NOMO-1 (cell line): ENCODE results near the gene ATG10.
"Not testable (repeated sequence)": the region's sequence is repeated elsewhere in the genome, so short reads cannot be mapped to it uniquely, and the experiment has no call there.

Experiments used
- DNase-seq, 2 experiments: peaks; one replicate each; lab custom pipeline; 2025; ENCODE audit not compliant: unreplicated experiment in 2 of 2; lab: John Stamatoyannopoulos, UW

Gene ATG10

GRCh38 chr5:81971712-81972491 is at the start of gene ATG10:
ATG10 (plus strand) TSS chr5:81972023; CDS start chr5:81987571, 15,548 bp downstream.
- peak; percentile 82 to 95 for DNase-seq

- DNase-seq, result no peak
Observed at GRCh38 chr5:81922854-81923279, 49.0 kb upstream of the ATG10 start.

GRCh38 chr5:81924442-81924841 is 47.4 kb upstream of the ATG10 start:
- DNase-seq, result no peak

GRCh38 chr5:81925009-81925408 is 46.8 kb upstream of the ATG10 start:
- no peak for DNase-seq

- no peak for DNase-seq
Observed at GRCh38 chr5:81925981-81926380, 45.8 kb upstream of the ATG10 start.

GRCh38 chr5:81936066-81936465 is 35.8 kb upstream of the ATG10 start:
- DNase-seq, result no peak

- no peak for DNase-seq
Observed at GRCh38 chr5:81936750-81937149, 35.1 kb upstream of the ATG10 start.

GRCh38 chr5:81942746-81943145 is 29.1 kb upstream of the ATG10 start:
- DNase-seq, result no peak

GRCh38 chr5:81948349-81948748 is 23.5 kb upstream of the ATG10 start:
- DNase-seq, result no peak

- no peak for DNase-seq
Observed at GRCh38 chr5:81949462-81949861, 22.4 kb upstream of the ATG10 start.

- DNase-seq, result no peak
Observed at GRCh38 chr5:81950996-81951395, 20.8 kb upstream of the ATG10 start.

- DNase-seq, result not testable (repeated sequence)
Observed at GRCh38 chr5:81954796-81955195, 17.0 kb upstream of the ATG10 start.

- DNase-seq, result not testable (repeated sequence)
Observed at GRCh38 chr5:81958129-81958528, 13.7 kb upstream of the ATG10 start.

GRCh38 chr5:81961651-81962440 is 10.0 kb upstream of the ATG10 start:
- no peak for DNase-seq

- no peak for DNase-seq
Observed at GRCh38 chr5:81963544-81963943, 8.3 kb upstream of the ATG10 start.

GRCh38 chr5:81965524-81965923 is 6.3 kb upstream of the ATG10 start:
- DNase-seq, result no peak

GRCh38 chr5:81969226-81969625 is 2.6 kb upstream of the ATG10 start:
- no peak for DNase-seq

GRCh38 chr5:81969912-81970311 is 1.9 kb upstream of the ATG10 start:
- DNase-seq, result no peak

- peak in 1 of 2 experiments; percentile 39 for DNase-seq
Observed at GRCh38 chr5:81971111-81971711, 612 bp upstream of the ATG10 start.

- DNase-seq, result peak in 1 of 2 experiments; percentile 68
Observed at GRCh38 chr5:81972492-81972783, 615 bp downstream of the ATG10 start.

GRCh38 chr5:81980160-81980559 is 8.3 kb downstream of the ATG10 start:
- no peak for DNase-seq
